GM12892 (cell line): Measurements from ENCODE around the gene ATG4D.

Source experiments
- POLR2A ChIP-seq: IDR thresholded peaks from 2 replicates; pipeline ENCODE4 v1.6.1; 2011; ENCODE audit warnings: low read depth, low read length, control low read depth
- POLR2AphosphoS5 ChIP-seq: IDR thresholded peaks from 2 replicates; pipeline ENCODE4 v1.6.1; 2011; ENCODE audit warnings: low read depth, low read length, control low read depth
- TAF1 ChIP-seq: IDR thresholded peaks from 2 replicates; pipeline ENCODE4 v1.6.1; 2011; ENCODE audit warnings: low read depth, mild to moderate bottlenecking, control low read depth, low read length, borderline replicate concordance

DNA sequence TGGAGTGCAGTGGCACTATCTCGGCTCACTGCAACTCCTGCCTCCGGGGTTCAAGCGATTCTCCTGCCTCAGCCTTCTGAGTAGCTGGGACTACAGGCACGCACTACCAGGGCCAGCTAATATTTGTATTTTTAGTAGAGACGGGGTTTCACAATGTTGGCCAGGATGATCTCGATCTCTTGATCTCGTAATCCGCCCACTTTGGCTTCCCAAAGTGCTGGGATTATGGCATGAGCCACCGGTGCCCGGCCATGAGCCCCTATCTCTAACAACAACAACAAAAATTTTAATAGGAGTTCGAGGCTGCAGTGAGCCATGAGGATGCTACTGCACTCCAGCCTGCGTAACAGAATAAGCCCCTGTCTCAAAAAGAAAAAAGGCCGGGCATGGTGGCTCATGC is 38.4 kb downstream of the ATG4D start:
- TF ChIP-seq POLR2A (no peak), TAF1 (no peak), POLR2AphosphoS5 (no peak)
